ENCODE data around the gene USP37. TPM values are rescaled to one million over a fixed set of nuclear protein-coding genes. Genes with fewer than 3 reads are reported as not detected.

USP37 gene
- total RNA-seq, 1 donor from 2014 or later = 9.5 TPM

GRCh38 chr2:218576854-218577253 is 8.7 kb upstream of the USP37 start:
- Mint-ChIP-seq H3K4me3 (ENCODE audit: unreplicated experiment) (no peak overlapping the region), H3K4me1 (ENCODE audit: low read depth) (peaks cover 15% of the 10 kb centered on the region), H3K27me3 (ENCODE audit: low read depth) (no peaks in the 10 kb centered on the region), H3K27ac (ENCODE audit: unreplicated experiment) (no peak overlapping the region), H3K36me3 (ENCODE audit: low read depth) (peaks cover 2% of the 10 kb centered on the region), H3K9me3 (ENCODE audit: low read depth) (no peaks in the 10 kb centered on the region)
- no peak for DNase-seq (ENCODE audit: low spot score)
- TF ChIP-seq, protein P1, sequence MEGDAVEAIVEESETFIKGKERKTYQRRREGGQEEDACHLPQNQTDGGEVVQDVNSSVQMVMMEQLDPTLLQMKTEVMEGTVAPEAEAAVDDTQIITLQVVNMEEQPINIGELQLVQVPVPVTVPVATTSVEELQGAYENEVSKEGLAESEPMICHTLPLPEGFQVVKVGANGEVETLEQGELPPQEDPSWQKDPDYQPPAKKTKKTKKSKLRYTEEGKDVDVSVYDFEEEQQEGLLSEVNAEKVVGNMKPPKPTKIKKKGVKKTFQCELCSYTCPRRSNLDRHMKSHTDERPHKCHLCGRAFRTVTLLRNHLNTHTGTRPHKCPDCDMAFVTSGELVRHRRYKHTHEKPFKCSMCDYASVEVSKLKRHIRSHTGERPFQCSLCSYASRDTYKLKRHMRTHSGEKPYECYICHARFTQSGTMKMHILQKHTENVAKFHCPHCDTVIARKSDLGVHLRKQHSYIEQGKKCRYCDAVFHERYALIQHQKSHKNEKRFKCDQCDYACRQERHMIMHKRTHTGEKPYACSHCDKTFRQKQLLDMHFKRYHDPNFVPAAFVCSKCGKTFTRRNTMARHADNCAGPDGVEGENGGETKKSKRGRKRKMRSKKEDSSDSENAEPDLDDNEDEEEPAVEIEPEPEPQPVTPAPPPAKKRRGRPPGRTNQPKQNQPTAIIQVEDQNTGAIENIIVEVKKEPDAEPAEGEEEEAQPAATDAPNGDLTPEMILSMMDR (IDR thresholded peaks at IDR 0.05) = no peak

- H3K4me1 Mint-ChIP-seq (ENCODE audit: low read depth) = peaks cover 40% of the 10 kb centered on the region
- no peaks in the 10 kb centered on the region for H3K27me3 Mint-ChIP-seq (ENCODE audit: low read depth)
- H3K36me3 Mint-ChIP-seq (ENCODE audit: low read depth) = peaks cover 2% of the 10 kb centered on the region
- TF ChIP-seq, protein P1 (IDR thresholded peaks at IDR 0.05) = no peak
- peak overlapping the region; percentile 99 for H3K4me3 Mint-ChIP-seq (ENCODE audit: unreplicated experiment)
- DNase-seq (ENCODE audit: low spot score) = no peak
- H3K27ac Mint-ChIP-seq (ENCODE audit: unreplicated experiment) = peak overlapping the region; percentile 89
- H3K9me3 Mint-ChIP-seq (ENCODE audit: low read depth) = no peaks in the 10 kb centered on the region
These were observed 2.7 kb upstream of the USP37 start for GRCh38 chr2:218570850-218571249.

- H3K27ac Mint-ChIP-seq (ENCODE audit: unreplicated experiment) = peak overlapping the region; percentile 89
- no peaks in the 10 kb centered on the region for H3K9me3 Mint-ChIP-seq (ENCODE audit: low read depth)
- H3K27me3 Mint-ChIP-seq (ENCODE audit: low read depth) = no peaks in the 10 kb centered on the region
- H3K36me3 Mint-ChIP-seq (ENCODE audit: low read depth) = peaks cover 2% of the 10 kb centered on the region
- peak overlapping the region; percentile 99 for H3K4me3 Mint-ChIP-seq (ENCODE audit: unreplicated experiment)
- H3K4me1 Mint-ChIP-seq (ENCODE audit: low read depth) = peaks cover 40% of the 10 kb centered on the region
- TF ChIP-seq, protein P1 (IDR thresholded peaks at IDR 0.05) = no peak
- no peak for DNase-seq (ENCODE audit: low spot score)
These were observed 1.7 kb upstream of the USP37 start for GRCh38 chr2:218569661-218570500.

DNA sequence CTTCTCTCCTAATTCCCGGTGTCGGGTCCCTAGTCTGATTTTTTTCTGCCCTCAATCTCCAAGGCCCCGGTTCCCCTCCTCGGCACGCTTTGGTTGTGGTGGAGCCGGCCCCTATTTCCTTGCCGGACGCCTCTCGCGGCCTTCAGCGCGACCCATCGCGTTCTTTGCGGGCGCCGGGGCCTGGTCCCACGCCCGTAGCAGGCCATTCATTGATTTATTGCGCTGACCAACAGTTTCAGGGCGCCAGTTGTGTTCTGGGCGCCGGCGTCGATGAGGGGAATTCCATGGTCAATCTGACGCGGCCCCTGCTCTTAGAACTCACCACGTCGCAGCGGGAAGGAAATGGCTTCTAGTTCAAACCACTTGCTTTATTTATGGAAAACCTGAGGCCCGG is 884 bp upstream of the USP37 start:
- Mint-ChIP-seq H3K9me3 (ENCODE audit: low read depth) (no peaks in the 10 kb centered on the region), H3K4me1 (ENCODE audit: low read depth) (peaks cover 40% of the 10 kb centered on the region), H3K27me3 (ENCODE audit: low read depth) (no peaks in the 10 kb centered on the region), H3K4me3 (ENCODE audit: unreplicated experiment) (peak overlapping the region; percentile 99), H3K36me3 (ENCODE audit: low read depth) (peaks cover 2% of the 10 kb centered on the region), H3K27ac (ENCODE audit: unreplicated experiment) (peak overlapping the region; percentile 89)
- no peak for DNase-seq (ENCODE audit: low spot score)
- TF ChIP-seq, protein P1 (IDR thresholded peaks at IDR 0.05) = no peak

DNA sequence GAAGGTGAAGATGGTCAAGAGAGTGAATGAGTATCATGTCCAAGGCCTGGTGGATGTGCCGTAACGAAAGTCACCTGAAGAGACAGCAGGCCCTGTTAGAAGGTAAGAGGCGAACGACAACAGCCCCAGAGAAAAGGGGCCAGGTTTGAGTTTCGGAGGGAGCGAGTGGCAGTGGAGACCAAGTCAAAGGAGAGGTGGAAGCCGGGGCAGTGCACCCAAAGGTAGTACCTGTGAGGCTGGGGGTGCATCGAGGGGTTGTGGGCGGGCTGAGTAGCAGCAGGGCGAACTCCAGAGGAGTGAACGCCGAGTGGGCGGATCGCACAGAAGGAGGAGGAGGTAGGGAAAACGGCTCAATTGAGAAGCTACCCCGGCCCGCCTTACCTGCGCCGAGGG is 358 bp downstream of the USP37 start:
- TF ChIP-seq, protein P1 (IDR thresholded peaks at IDR 0.05) = no peak
- peaks cover 40% of the 10 kb centered on the region for H3K4me1 Mint-ChIP-seq (ENCODE audit: low read depth)
- no peak for DNase-seq (ENCODE audit: low spot score)
- peak overlapping the region; percentile 89 for H3K27ac Mint-ChIP-seq (ENCODE audit: unreplicated experiment)
- no peaks in the 10 kb centered on the region for H3K27me3 Mint-ChIP-seq (ENCODE audit: low read depth)
- no peaks in the 10 kb centered on the region for H3K9me3 Mint-ChIP-seq (ENCODE audit: low read depth)
- peaks cover 2% of the 10 kb centered on the region for H3K36me3 Mint-ChIP-seq (ENCODE audit: low read depth)
- peak overlapping the region; percentile 99 for H3K4me3 Mint-ChIP-seq (ENCODE audit: unreplicated experiment)
